Peyer's patch (tissue), 4 donors: Measurements from ENCODE around the gene F5.

Experiments used
- POLR2A ChIP-seq, 2 donors: fragments of 450-650 bp; IDR thresholded peaks; one replicate each; pipeline ENCODE4 v1.5.1; 2017; ENCODE audit warnings: antibody characterized with exemption in 2 of 2, mild to moderate bottlenecking in 2 of 2, moderate library complexity in 2 of 2
- TF ChIP-seq, protein P1 (sequence below), 6 experiments: fragments of 450-650 bp in 4 of 6; fragments of 200-600 bp in 2 of 6; sonication (generic) in 1 of 6; IDR thresholded peaks; one replicate each; pipeline ENCODE4 v1.5.1; 2017 to 2019; ENCODE audit warnings: antibody characterized with exemption in 6 of 6, mild to moderate bottlenecking in 3 of 6, moderate library complexity in 1 of 6

GRCh38 chr1:169510060-169510459 is 76.2 kb downstream of the F5 start:
- TF ChIP-seq, protein P1, sequence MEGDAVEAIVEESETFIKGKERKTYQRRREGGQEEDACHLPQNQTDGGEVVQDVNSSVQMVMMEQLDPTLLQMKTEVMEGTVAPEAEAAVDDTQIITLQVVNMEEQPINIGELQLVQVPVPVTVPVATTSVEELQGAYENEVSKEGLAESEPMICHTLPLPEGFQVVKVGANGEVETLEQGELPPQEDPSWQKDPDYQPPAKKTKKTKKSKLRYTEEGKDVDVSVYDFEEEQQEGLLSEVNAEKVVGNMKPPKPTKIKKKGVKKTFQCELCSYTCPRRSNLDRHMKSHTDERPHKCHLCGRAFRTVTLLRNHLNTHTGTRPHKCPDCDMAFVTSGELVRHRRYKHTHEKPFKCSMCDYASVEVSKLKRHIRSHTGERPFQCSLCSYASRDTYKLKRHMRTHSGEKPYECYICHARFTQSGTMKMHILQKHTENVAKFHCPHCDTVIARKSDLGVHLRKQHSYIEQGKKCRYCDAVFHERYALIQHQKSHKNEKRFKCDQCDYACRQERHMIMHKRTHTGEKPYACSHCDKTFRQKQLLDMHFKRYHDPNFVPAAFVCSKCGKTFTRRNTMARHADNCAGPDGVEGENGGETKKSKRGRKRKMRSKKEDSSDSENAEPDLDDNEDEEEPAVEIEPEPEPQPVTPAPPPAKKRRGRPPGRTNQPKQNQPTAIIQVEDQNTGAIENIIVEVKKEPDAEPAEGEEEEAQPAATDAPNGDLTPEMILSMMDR (IDR thresholded peaks at IDR 0.05), result no peak
- TF ChIP-seq POLR2A (IDR thresholded peaks at IDR 0.05), result no peak
